OCI-LY7 (cell line): ENCODE data around the gene WEE2. TPM values are rescaled to one million over a fixed set of nuclear protein-coding genes. Genes with fewer than 3 reads are reported as not detected.

Experiments used
- BruUV-seq: library from RNA; stranded (reverse); fragments of 400-500 nt; replicated peaks from 2 replicates; lab custom pipeline; 2021; lab: Mats Ljungman, UMichigan
- CTCF ChIA-PET: fragments of 300-600 bp; sonication (Branson Sonifier 250); formaldehyde crosslinking; loops from one replicate; lab custom pipeline; 2022; ENCODE audit warnings: antibody characterized with exemption; ENCODE audit not compliant: unreplicated experiment; lab: Charles Lee
- POLR2A ChIA-PET: fragments of 300-600 bp; sonication (Branson Sonifier 250); formaldehyde crosslinking; loops from one replicate; lab custom pipeline; 2022; ENCODE audit warnings: antibody characterized with exemption; lab: Charles Lee
- DNase-seq: peaks from one replicate; pipeline ENCODE4 v3.0.0-alpha.2; 2015; ENCODE audit warnings: low spot score
- H2AFZ ChIP-seq: fragments of 200-600 bp; sonication (generic), shearing (Covaris generic); 2 replicates; pipeline ENCODE4 v1.6.1; 2014; ENCODE audit warnings: mild to moderate bottlenecking, antibody characterized with exemption, low read length, moderate library complexity
- H3K27ac ChIP-seq: fragments of 200-600 bp; sonication (generic); 2 replicates; pipeline ENCODE4 v1.5.1; 2014; ENCODE audit warnings: mixed run types, low read depth, mild to moderate bottlenecking, moderate library complexity, low read length, inconsistent platforms; ENCODE audit not compliant: poor library complexity, severe bottlenecking
- H3K36me3 ChIP-seq: fragments of 200-600 bp; sonication (generic); 2 replicates; pipeline ENCODE4 v1.6.1; 2014; ENCODE audit warnings: mild to moderate bottlenecking, antibody characterized with exemption, low read length, moderate library complexity, mixed read lengths; ENCODE audit not compliant: insufficient read depth
- H3K4me1 ChIP-seq: fragments of 200-600 bp; sonication (generic); 2 replicates; pipeline ENCODE4 v1.5.1; 2014; ENCODE audit warnings: mild to moderate bottlenecking, low read length; ENCODE audit not compliant: insufficient read depth, poor library complexity, severe bottlenecking
- H3K4me2 ChIP-seq: fragments of 200-600 bp; sonication (generic); 2 replicates; pipeline ENCODE4 v1.6.1; 2014; ENCODE audit warnings: mild to moderate bottlenecking, low read length
- H3K4me3 ChIP-seq: fragments of 200-600 bp; sonication (generic); 2 replicates; pipeline ENCODE4 v1.5.1; 2014; ENCODE audit warnings: mild to moderate bottlenecking, low read depth, low read length; ENCODE audit not compliant: poor library complexity, severe bottlenecking
- H3K79me2 ChIP-seq: fragments of 200-600 bp; sonication (generic); 2 replicates; pipeline ENCODE4 v1.6.1; 2016; ENCODE audit warnings: low read depth, mild to moderate bottlenecking, low read length, moderate library complexity, mixed read lengths; ENCODE audit not compliant: insufficient read depth
- H3K9me2 ChIP-seq: fragments of 200-600 bp; sonication (generic); 2 replicates; pipeline ENCODE4 v1.6.1; 2016; ENCODE audit warnings: mild to moderate bottlenecking, low read length, mixed read lengths; ENCODE audit not compliant: insufficient read depth
- H3K9me3 ChIP-seq: fragments of 200-600 bp; sonication (generic); 2 replicates; pipeline ENCODE4 v1.6.1; 2014; ENCODE audit warnings: mild to moderate bottlenecking, mixed run types, low read length, mixed read lengths
- H4K20me1 ChIP-seq: fragments of 200-600 bp; sonication (generic); 2 replicates; pipeline ENCODE4 v1.6.1; 2014; ENCODE audit warnings: mild to moderate bottlenecking, antibody characterized with exemption, low read length, moderate library complexity, mixed read lengths; ENCODE audit not compliant: insufficient read depth
- EZH2phosphoT487 ChIP-seq: fragments of 200-600 bp; sonication (generic); IDR thresholded peaks from 2 replicates; pipeline ENCODE4 v1.6.1; 2018; ENCODE audit warnings: low read depth, borderline replicate concordance, mild to moderate bottlenecking, mixed run types, antibody characterized with exemption, low read length, moderate library complexity, mixed read lengths
- intact Hi-C: fragments of 100-400 bp; cut with micrococcal nuclease; formaldehyde crosslinking; loops from one replicate; pipeline ENCODE4 v1.10.0; 2022; ENCODE audit not compliant: unreplicated experiment
- total RNA-seq, 2 experiments: library from RNA; depleted of rRNA in 1 of 2; stranded (reverse); fragments of >200 nt in 1 of 2; shearing (Covaris generic) in 1 of 2; gene quantifications; 2 replicates each; pipeline ENCODE4 v1.2.3, GENCODE V29; 2014 to 2022
- TF ChIP-seq, protein P1 (sequence below): fragments of 200-600 bp; sonication (generic); conservative IDR thresholded peaks from 2 replicates; pipeline ENCODE4 v1.5.1; 2014; ENCODE audit warnings: mild to moderate bottlenecking, antibody characterized with exemption, low read length, moderate library complexity, mixed read lengths

Gene WEE2
- total RNA-seq, 2 experiments from 2014 or later, result not detected

DNA sequence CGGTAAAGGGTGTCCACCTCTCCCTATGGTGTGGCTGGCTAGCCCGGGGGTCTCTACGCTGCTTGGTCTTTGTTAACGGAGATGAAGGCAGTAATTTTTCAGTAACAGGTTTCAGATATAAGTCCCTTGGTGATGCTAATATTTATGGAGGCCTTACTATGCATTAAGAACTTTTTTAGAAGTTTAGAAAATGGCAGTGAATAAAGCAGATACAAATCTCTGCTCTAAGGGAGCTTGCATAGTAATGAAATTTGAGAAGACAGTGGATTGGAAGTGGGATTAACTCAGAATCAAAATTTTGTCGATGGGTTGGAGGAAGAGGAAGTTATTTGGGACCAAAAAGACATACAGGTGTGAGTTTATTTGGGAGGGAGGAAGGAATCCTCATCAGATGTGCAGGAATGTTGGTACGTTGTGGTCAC lies 30.4 kb downstream of the WEE2 start:
- DNase-seq, result no peak
- Histone ChIP-seq H3K9me3 (no peaks in the 10 kb centered on the region), H3K4me2 (peak overlapping the region; percentile 87), H3K36me3 (peaks cover 46% of the 10 kb centered on the region), H3K27ac (peak overlapping the region; percentile 73), H2AFZ (peak overlapping the region; percentile 42; the same call in 1 of the 2 replicates), H3K79me2 (peaks cover 35% of the 10 kb centered on the region), H3K4me1 (peaks cover 28% of the 10 kb centered on the region), H4K20me1 (peaks cover 6% of the 10 kb centered on the region; the same call in 1 of the 2 replicates), H3K9me2 (no peaks in the 10 kb centered on the region), H3K4me3 (peak overlapping the region; percentile 79)
- CTCF ChIA-PET, result no interaction called here
- POLR2A ChIA-PET, result interaction anchor here (0.7 to 1.8 kb wide), 6 partner anchors 12 to 1561 kb away, joined by 3 to 5 read pairs (median 3); partner anchors contain the start of gene AGK
- TSS peak; percentile 86 for BruUV-seq
- no peak for TF ChIP-seq EZH2phosphoT487
- TF ChIP-seq, protein P1, sequence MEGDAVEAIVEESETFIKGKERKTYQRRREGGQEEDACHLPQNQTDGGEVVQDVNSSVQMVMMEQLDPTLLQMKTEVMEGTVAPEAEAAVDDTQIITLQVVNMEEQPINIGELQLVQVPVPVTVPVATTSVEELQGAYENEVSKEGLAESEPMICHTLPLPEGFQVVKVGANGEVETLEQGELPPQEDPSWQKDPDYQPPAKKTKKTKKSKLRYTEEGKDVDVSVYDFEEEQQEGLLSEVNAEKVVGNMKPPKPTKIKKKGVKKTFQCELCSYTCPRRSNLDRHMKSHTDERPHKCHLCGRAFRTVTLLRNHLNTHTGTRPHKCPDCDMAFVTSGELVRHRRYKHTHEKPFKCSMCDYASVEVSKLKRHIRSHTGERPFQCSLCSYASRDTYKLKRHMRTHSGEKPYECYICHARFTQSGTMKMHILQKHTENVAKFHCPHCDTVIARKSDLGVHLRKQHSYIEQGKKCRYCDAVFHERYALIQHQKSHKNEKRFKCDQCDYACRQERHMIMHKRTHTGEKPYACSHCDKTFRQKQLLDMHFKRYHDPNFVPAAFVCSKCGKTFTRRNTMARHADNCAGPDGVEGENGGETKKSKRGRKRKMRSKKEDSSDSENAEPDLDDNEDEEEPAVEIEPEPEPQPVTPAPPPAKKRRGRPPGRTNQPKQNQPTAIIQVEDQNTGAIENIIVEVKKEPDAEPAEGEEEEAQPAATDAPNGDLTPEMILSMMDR, result no peak
- intact Hi-C loops, result loop anchor here (1.0 to 5.0 kb wide), 7 partner anchors 36 to 1549 kb away; partner anchors contain the start of genes AGK, BRAF, CASP2 and DENND11

DNA sequence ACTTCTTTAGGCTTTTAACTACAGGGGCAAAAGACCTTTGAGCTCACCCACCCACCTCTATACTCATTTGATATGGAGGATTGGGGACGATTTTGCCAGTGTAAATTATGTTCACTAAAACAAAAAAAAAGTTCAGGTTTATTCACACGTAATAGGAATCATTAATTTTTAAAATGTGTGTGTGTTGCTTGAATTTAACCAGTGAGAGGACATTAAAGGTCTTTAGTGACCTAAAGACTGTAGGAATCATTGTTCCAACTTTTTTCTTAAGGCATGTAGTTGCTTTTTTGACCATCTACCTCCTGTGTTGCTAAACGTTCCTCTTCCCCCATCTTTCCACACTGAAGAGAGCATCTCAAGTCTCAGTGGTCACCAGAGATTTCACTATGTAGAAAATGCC lies 31.1 kb downstream of the WEE2 start:
- H3K4me1 ChIP-seq, result peaks cover 28% of the 10 kb centered on the region
- peaks cover 52% of the 10 kb centered on the region for H3K36me3 ChIP-seq
- CTCF ChIA-PET, result no interaction called here
- peaks cover 35% of the 10 kb centered on the region for H3K79me2 ChIP-seq
- TF ChIP-seq, protein P1, result no peak
- no peak for TF ChIP-seq EZH2phosphoT487
- H2AFZ ChIP-seq, result no peak overlapping the region
- BruUV-seq, result no TSS peak
- H4K20me1 ChIP-seq, result peaks cover 6% of the 10 kb centered on the region; the same call in 1 of the 2 replicates
- POLR2A ChIA-PET, result interaction anchor here (0.6 to 1.8 kb wide), 5 partner anchors 12 to 66 kb away, joined by 3 to 5 read pairs (median 3); no protein-coding TSS in a partner anchor
- H3K27ac ChIP-seq, result peak overlapping the region; percentile 73
- no peaks in the 10 kb centered on the region for H3K9me3 ChIP-seq
- DNase-seq, result no peak
- peak overlapping the region; percentile 79 for H3K4me3 ChIP-seq
- H3K4me2 ChIP-seq, result peak overlapping the region; percentile 87
- intact Hi-C loops, result loop anchor here (5.0 kb wide), 5 partner anchors 187 to 1548 kb away; partner anchors contain the start of genes AGK, BRAF, CASP2 and MRPS33
- H3K9me2 ChIP-seq, result no peaks in the 10 kb centered on the region

DNA sequence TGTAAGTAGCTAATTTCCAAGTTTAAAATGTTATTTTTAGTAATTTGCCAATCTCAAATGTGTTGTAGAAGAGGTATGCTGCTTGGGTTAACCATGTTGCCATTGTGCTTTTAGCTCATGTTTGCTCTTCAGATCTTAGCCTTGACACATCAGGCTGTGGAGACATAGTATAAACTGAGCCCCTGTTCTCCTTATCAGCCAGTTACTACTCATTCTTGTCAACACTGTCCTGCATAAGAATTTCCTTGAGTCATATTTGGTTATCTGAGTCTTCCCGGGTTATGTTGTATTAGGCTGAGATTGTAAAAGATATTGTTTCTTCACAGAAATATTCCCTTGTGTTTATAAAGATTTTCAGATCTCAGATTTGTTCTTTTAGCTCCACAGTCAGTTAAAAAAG lies 34.1 kb downstream of the WEE2 start:
- H3K4me3 ChIP-seq, result no peak overlapping the region
- peaks cover 82% of the 10 kb centered on the region for H3K36me3 ChIP-seq
- TF ChIP-seq, protein P1, result no peak
- no peak for TF ChIP-seq EZH2phosphoT487
- no peak overlapping the region for H2AFZ ChIP-seq
- no TSS peak for BruUV-seq
- ChIA-PET POLR2A (interaction anchor here (1.8 kb wide), 1 partner anchor 25 kb away, joined by 5 read pairs; no protein-coding TSS in a partner anchor), CTCF (no interaction called here)
- H3K9me3 ChIP-seq, result no peaks in the 10 kb centered on the region
- H3K79me2 ChIP-seq, result peaks cover 41% of the 10 kb centered on the region
- H3K27ac ChIP-seq, result no peak overlapping the region
- DNase-seq, result no peak
- no peaks in the 10 kb centered on the region for H3K9me2 ChIP-seq
- H3K4me2 ChIP-seq, result no peak overlapping the region
- H4K20me1 ChIP-seq, result peaks cover 6% of the 10 kb centered on the region; the same call in 1 of the 2 replicates
- intact Hi-C loops, result no loop called here
- peaks cover 18% of the 10 kb centered on the region for H3K4me1 ChIP-seq
